HG02763 (cell line): ENCODE measurements around the gene ATP5MC2.
"Not testable (repeated sequence)": the region's sequence is repeated elsewhere in the genome, so short reads cannot be mapped to it uniquely, and the experiment has no call there.

ENCODE experiments used
- ATAC-seq: cut with Tn5 transposase; IDR thresholded peaks from one replicate; pipeline ENCODE4 v1.9.1; 2021; ENCODE audit warnings: mild to moderate bottlenecking, moderate library complexity; ENCODE audit not compliant: unreplicated experiment

ATP5MC2 gene

DNA sequence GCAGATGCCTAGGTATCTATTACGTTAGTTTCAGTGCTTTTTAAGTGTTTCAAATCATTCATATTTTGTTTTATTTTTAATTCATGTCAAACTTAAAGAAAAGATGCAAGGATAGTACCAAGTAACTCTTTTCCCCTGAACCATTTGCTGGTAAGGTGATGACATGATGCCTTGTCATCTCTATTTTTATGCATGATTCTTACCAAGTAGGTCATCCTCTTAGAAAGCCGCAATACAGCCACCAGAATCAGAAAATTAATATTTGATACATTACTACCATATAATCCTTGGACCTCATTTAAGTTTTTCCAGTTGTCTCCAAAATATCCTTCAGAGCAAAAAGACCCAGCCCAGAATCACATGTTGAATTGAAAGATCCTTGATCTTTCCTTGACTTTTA is 22.3 kb downstream of the ATP5MC2 start:
- no peak for ATAC-seq

DNA sequence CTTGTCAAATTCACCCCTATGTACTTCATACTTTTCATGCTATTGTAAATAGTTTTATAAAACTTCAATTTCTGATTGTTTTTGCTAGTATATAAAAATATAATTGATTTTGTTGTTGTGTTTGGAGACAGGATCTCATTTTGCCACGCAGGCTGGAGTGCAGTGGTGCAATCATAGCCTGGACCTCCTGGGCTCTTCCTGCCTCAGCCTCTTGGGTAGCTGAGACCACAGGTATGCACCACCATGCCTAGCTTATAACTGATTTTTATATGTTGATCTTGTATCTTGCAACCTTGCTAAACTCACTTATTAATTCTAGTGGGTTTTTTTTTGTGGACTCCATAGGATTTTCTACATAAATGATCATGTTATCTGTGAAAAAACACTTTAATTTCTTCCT is 23.5 kb downstream of the ATP5MC2 start:
- no peak for ATAC-seq

DNA sequence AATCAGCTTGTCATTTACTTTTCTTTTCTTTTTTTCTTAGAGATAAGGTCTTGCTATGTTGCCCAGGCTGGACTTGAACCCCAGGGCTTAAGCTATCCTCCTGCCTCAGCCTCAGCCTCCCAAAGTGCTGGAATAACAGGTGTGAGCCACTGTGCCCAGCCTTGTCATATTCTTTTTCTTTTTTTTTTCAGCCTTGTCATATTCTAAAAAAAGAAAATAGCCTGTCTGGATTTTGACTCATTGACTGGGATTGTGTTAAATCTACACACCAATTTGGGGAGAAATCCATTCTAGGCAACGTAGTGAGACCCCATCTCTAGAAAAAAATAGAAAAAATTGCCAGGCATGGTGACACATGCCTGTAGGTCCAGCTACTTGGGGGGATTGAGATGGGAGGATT is 24.1 kb downstream of the ATP5MC2 start:
- ATAC-seq, result no peak

DNA sequence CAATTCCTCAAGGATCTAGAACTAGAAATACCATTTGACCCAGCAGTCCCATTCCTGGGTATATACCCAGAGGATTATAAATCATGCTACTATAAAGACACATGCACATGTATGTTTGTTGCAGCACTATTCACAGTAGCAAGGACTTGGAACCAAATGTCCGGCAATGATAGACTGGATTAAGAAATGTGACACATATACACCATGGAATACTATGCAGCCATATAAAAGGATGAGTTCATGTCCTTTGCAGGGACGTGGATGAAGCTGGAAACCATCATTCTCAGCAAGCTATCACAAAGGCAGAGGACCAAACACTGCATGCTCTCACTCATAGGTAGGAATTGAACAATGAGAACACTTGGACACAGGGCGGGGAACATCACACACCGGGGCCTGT is 29.6 kb downstream of the ATP5MC2 start:
- not testable (repeated sequence) for ATAC-seq

DNA sequence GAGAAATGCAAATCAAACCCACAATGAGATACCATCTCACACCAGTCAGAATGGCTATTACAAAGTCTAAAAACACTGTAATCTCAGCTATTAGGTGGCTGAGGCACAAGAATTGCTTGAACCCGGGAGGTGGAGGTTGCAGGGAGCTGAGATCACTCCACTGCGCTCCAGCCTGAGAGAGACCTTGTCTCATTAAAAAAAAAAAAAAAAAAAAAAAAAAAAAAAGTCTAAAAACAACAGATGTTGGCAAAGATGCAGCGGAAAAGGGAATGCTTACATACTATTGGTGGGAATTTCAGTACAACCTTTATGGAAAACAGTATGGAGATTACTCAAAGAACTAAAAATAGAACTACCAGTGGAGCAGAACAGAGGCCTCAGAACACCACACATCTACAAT is 30.7 kb downstream of the ATP5MC2 start:
- ATAC-seq, result no peak

DNA sequence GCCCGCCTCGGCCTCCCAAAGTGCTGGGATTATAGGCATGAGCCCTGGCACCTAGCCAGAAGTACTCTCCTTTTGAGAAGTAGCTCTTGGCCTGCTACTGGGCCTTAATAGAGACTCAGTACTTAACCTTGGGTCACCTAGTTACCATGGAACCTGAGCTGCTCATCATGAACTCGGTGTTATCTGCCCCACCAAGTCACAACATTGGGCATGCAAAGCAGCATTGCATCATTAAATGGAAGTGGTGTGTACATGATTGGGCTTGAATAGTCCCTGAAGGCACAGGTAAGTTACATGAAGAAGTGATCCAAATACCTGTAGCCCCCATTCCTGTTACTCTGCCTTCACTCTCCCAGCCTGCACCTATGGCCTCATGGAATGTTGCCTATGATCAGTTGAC is 31.8 kb downstream of the ATP5MC2 start:
- ATAC-seq, result no peak

DNA sequence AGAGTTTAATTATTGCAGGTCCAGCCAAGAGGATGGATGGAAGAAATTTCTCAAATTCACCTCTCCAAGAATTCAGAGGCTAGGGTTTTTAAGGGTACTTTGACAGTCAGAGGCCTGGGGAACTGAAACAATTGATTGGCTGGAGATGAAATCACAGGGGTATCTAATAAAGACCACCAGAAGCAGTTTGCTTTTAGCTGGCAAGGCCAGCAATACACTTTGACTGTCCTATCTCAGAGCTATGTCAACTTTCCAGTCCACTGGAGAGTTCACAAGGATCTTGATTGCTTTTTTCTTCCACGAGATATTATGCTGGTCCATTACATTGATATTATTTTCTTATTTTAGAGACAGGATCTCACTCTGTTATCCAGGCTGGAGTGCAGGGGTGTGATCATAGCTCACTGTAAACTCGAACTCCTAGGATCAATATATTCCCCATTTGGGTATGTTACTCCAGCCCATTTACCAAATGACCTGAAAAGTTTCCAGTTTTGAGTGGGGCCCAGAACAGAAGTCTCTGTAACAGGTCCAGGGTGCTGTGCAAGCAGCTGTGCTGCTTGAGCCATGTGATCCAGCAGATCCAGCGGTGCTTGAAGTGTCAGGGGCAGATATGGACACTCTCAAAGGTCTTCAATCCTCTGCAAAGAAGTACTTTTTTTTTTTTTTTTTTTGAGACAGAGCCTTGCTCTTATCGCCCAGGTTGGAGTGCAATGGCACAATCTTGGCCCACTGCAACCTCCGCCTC is 32.5 kb downstream of the ATP5MC2 start:
- ATAC-seq, result no peak

DNA sequence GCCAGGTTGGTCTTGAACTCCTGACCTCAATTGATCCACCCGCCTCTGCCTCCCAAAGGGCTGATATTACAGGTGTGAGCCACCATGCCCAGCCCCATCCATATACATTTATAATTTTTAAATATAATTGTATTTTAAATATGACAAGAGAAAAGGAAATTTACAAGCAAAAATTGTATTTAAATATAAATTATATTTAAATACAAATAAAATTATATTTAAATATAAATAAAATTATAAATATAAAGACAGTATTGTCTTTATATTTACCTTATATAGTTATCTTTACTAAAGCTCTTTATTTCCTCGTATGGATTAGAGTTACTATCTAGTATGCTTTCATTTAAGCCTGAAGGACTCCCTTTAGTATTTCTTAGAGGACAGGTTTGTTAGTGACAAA is 37.8 kb downstream of the ATP5MC2 start:
- no peak for ATAC-seq

DNA sequence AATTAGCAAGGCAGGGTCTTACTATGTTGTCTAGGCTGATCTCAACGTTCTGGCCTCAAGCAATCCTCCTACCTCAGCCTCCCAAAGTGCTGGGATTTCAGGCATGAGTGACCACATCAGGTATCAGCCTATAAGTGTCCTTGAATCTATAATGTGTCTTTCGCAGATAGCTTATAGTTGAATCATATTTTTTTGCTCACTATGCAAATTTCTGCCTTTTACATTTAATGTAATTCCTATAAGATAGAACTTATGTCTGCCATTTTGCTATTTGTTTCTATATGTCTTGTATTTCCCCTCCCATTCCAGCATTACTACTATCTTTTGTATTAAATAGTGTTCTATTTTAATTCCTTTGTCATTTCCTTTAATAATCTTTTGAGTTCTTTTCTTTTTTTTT is 39.2 kb downstream of the ATP5MC2 start:
- no peak for ATAC-seq

DNA sequence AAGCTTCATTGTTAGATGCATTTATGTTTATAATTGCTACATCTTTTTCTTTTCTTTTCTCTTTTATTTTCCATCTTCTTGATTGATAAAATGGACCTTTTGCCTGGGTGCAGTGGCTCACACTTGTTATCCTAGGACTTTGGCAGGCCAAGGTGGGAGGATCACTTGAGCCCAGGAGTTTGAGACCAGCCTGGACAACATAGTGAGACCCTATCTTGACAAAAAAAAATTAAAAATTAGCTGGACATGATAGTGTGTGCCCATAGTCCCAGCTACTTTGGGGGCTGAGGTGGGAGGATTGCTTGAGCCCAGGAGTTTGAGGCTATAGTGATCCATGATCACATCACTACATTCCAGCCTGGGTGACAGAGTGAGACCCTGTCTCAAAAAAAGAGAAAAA is 40.2 kb downstream of the ATP5MC2 start:
- ATAC-seq, result not testable (repeated sequence)

DNA sequence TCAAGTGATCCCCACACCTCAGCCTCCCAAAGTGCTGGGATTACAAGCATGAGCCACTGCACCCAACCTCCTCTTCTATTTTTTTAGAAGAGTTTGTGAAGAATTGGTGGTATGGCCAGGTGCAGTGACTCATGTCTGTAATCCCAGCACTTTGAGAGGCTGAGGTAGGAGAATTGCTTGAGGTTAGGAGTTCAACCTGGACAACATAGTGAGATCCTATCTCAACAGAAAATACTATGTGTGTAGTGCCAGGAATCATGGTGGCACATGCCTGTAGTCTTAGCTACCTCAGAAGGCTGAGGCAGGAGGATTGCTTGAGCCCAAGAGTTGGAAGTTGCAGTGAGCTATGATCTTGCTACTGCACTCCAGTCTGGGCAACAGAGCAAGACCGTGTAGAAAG is 44.2 kb downstream of the ATP5MC2 start:
- ATAC-seq, result no peak

DNA sequence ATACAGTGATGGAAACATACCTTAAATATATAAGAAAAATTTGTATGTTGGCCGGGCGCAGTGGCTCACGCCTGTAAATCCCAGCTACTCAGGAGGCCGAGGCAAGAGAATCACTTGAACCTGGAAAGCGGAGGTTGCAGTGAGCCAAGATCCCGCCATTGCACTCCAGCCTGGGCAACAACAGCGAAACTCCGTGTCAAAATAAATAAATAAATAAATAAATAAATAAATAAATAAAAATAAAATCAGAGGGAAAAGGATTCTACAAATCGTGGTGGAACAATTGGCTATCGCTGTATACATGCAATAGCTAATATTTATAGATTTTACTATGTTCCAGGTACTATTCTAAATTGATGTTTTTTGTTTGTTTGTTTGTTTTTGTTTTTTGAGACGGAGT is 48.0 kb downstream of the ATP5MC2 start:
- no peak for ATAC-seq

DNA sequence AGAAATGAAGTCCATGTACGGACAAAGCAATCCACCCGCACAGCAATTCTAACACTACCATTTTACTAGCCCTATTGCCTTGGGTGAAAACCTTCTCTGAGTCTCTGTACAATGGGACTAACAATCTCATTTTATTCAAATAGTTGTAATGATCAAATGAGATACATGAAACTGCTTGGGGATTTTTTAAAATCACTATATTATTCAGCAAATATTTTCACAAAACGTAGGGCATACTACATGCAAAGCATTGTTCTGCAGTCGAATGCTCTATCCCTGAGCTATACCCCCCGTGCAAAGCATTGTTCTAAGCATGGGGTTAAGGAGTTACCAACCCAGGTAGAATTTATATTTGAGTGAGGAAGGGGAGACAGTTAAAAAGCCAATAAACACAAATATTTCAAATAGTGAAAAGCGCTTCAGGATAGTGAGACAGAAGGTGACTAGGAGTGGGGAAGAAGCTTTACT is 49.1 kb downstream of the ATP5MC2 start:
- ATAC-seq, result no peak

DNA sequence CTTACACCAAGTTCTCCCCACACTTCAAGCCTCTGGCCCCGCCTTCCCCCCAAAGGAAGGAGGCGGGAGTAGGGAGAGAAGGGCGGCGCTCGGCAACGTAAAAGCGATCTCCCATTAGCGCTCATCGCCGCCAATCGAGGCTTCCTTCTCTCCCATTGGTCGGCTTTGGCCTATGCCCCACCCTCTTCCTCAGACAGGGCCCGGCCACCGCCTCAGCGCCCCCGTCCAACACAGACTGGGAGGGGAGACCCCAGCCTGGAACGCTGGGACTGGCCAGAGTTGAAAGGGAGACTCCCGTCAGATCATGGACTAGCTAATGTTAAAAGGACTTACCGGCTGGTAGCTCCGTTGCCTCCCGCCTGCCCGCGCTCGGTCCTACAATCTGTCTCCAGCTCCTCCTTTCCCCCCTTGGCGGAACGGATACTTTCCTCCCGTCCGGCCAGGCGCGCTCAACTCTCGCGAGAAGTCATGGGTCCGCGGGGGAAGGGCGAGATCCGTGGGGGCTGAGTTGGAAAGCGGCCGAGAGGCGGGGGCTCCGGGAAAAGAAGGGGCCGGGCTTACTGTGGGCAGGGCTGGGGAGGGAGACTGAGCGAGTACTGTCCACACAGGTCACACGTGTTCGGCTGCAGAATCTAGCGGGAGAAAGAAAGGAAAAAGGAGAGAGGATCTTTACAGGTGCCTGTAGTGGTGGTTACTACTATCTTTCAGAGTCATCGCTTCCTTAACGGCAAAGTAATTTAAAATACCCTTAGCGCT is 49.8 kb downstream of the ATP5MC2 start, which contains the start of gene ATF7:
ATF7 (minus strand) TSS at position 437 of the 756 bp plus-strand sequence. CDS start 25,382 bp downstream, outside the sequence.
- ATAC-seq, result peak; percentile 96

DNA sequence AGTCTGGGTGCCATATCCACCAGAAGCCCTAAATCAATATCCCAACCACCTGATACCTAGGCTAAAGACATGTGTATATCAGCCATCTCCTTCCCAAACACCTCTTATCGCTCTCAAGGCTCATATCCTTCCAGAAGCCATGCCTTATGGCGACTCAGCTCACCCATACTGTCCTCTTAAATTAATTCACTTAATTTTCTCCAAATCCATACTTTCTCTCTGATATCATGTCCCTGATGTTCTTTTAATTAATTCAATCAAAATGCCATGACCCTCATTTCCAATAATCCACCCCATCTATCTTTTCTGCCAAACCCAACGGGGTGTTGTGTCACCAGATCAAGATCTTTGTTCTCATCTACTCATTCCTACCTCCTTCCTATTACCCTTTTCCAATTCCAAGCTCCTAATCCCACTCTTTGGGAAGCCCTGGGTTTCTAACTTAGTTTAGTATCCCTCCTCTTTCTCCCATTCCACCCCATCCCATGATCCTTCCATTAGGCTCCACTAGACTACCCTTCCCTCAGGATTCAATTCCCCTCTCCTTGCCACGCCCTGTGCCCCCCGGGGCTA is 50.4 kb downstream of the ATP5MC2 start:
- no peak for ATAC-seq

DNA sequence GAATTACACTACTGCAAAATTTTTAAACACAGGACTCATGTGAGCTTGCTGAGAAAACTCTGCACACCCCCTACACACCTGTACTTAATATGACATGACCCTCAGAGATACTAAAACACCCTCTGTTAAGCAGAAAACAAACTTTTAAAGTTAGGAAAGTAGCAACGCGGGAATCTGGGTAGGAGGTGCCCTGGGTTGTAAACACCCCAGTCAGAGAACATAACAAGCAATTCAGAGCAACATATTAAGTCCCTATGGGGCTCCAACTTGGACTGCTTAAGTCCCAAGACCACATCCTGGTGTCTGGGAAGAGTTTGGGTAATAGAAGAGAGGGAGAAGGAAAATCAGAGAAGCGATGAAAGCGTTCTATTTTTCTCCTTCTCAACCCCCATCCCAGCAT is 50.9 kb downstream of the ATP5MC2 start:
- no peak for ATAC-seq

DNA sequence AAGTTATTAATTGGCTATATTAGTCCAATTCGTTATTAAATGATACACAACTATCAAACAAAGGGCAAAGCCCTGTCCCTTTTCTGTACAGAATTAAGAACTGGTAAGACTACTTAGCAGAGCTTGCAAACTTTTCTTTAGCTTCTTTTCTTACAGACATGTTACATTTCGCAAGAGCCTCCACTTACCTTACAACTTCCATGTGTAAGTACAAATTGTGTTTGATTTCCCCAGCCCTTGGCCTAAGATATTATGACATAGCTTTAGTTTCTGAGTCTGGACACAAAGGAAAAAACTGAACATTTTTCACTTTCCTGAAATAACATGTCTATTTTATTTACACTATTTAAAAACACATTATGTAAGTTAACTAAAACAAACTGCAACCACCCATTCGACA is 51.4 kb downstream of the ATP5MC2 start:
- no peak for ATAC-seq

DNA sequence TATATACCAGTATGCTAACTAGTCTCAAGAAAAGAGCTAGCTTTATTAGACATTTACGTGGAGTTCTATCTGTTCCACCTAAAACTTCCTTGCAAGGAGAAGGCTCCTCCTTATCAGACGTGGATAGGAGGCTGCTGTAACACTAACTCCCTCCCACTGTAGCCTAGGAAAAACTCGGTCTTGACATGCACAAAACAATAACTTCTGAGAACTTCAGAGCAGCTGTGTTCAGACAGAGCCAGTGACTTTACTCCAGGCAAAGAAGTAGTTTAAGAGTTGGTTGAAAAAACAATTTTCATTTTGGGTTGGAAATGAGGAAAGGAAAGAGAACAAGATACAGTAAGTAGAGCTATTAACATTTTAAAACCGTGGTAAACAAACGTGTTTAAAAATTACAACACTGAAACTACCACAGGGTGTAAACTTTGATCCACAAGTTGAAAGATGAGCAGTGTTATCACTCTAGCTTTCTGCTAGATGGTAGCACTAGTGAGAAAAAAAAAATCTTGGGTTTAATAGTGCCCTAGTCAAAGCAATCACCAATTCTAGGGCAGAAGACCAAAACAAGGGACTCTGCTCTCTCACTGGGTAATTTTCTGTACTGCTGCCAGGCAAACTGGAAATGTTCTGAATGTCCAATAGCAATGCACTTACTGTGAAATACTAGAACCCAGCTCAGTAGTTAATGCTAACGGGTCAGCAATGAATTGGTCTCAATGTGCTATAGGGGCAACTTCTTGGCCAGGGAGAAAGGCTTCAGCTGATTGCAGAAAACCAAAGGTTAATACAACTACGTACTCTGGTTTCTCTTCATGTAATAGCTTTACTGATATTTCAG is 52.1 kb downstream of the ATP5MC2 start:
- no peak for ATAC-seq

DNA sequence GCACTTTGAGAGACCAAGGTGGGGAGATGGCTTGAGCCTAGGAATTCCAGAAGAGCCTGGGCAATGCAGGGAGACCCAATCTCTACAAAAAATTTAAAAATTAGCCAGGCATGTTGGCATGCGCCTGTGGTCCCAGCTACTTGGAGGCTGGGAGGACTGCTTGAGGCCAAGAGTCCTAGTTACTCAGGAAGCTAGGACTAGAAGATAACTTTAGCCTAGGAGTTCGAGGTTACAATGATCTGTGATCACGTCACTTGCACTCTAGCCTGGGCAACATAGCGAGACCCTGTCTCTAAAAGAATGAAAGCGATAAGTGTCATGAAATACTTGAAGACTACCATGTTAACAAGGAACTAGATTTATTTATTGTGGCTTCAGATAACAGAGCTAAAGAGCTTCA is 53.2 kb downstream of the ATP5MC2 start:
- ATAC-seq, result no peak

DNA sequence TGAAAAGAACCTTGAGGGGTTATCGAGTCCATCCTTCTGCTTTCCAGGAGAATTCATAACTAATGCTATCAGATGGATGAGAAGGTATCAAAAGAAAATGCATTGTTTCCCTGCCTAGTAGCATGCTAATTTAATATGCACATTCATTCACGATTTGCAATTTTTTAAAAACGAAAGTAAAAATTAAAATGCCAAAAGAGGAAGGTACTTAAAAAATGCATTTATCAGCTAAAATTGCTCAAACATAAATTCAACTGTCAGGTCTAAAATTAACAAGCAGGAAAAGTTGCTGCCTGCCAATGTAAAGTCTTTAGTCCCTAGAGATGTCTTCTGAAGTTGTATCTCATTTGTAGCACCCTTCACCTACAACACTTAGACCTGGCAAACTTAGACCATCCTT is 57.6 kb downstream of the ATP5MC2 start:
- ATAC-seq, result no peak

DNA sequence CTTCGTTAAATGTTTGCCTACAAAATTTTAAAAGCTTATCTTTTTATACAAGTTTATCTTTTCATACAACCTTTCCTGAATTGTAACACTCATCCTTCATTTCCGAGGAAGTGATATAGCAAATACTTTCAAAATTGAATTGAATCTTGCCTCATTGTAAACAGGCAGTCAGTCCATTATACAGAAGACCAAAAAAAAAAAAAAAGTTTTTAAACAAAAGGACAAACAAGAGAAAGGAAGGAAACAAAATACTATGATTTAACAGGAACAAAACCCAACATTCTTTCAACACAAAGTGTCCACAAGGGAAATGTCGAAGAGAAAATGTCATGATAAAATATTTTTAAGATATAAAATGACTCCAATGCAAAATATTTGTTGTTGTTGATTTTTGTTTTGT is 58.2 kb downstream of the ATP5MC2 start:
- ATAC-seq, result no peak
